Frontal cortex (tissue), 1 donor: ENCODE data around the gene CCT5. TPM values are rescaled to one million over a fixed set of nuclear protein-coding genes. Genes with fewer than 3 reads are reported as not detected.

Experiments used
- small RNA-seq: library from RNA; depleted of rRNA; stranded (forward); fragments of <200 nt; gene quantifications from one replicate; pipeline ENCODE3, GENCODE V24; 2014
- total RNA-seq: library from RNA; depleted of rRNA; stranded (reverse); fragments of >200 nt; gene quantifications from one replicate; pipeline ENCODE4 v1.2.3, GENCODE V29; 2014

Gene CCT5
- total RNA-seq, 1 donor from 2014 or later, result 284 TPM

Small RNA genes lying within 50 kb of the gene (small RNA-seq; reads per million reads assigned to genes)
- not detected for gene RF00019

Other genes starting within 250 kb of the CCT5 start
- gene ATPSCKMT, start 392 bp upstream of the CCT5 start, total RNA-seq, result 31.0 TPM
- gene CMBL, start 57.6 kb downstream of the CCT5 start, total RNA-seq, result 4.5 TPM
- gene MARCHF6, start 103.4 kb downstream of the CCT5 start, total RNA-seq, result 229 TPM
- 1.2 TPM for gene ROPN1L, start 191.6 kb downstream of the CCT5 start, total RNA-seq